Stimulated activated CD4-positive, alpha-beta T cell treated with anti-CD3 and anti-CD28 coated beads, Interleukin-15, amount 100 ng/mL, for 48 hours (primary cell): ENCODE measurements around the gene ZNF202.
A peak's percentile ranks its signal among the peaks of the same experiment; 100 is the strongest.
"Not testable (repeated sequence)": the region's sequence is repeated elsewhere in the genome, so short reads cannot be mapped to it uniquely, and the experiment has no call there.

Source experiments
- DNase-seq, 2 donors: peaks; one replicate each; pipeline ENCODE4 v3.0.0-alpha.2; 2020; ENCODE audit warnings: low read depth in 2 of 2

ZNF202 gene

GRCh38 chr11:123741159-123742030 is at the start of gene ZNF202:
TSS of gene ZNF202 (minus strand) at chr11:123741660. CDS start at chr11:123730888, 10,772 bp downstream.
- peak; percentile 85 to 87 for DNase-seq

DNA sequence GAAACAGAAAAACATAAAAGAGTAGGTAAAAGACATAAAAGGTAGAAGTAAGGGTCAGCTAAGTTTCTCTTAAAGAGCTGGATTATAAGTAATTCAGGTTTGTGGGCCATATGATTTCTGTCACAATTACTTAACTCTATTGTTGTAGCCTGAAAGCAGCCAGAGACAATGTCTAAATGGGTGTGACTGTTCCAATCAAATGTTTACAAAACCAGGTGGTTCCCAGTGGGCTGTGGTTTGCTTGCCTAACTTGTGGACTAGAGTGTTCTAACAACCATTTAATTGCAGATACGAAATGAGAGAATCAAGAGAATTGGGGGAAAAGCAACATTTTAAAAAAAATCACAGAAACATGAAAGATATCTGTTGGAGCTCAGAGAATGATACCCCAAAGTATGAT is 42.1 kb upstream of the ZNF202 start:
- DNase-seq = no peak

DNA sequence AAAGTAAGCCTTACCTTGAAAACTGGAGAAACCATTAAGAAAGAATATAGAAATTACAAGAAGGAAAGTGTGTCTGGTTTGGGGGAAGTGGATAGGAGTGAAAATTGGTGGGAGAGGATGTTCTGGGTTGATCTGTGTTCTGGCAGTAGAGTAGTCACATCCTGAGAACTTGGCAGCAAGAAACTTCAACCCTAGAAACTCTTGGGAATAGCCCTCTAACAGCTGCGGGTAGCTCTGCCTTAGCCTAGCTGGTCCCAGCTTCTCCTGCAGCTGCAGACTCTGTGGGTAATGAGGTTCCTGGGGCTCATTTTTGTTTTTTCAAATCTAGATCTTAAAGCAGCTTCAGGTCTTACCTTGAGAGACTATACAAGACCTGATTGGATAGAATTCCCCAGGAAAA is 37.1 kb upstream of the ZNF202 start:
- DNase-seq = no peak

GRCh38 chr11:123775715-123776549 is 34.5 kb upstream of the ZNF202 start:
- no peak for DNase-seq

DNA sequence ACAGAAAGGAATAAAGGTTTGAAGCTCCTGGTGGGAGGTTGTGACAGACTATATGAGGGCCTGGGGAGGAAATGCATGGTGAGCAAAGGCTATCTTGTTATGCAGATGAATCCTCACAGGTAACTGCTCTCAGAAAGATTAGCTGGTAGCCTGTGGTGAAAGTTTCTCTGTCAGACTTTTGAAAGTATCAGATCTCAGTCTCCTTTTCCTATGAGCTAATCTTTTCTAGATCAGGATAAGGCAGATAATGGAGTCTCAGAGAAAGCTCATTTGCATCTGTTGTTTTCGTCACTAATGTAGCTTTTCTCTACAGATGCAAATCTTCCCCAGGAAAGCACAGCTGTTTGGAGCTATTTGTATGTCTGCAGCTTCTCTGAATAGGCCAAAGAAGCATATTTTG is 33.8 kb upstream of the ZNF202 start:
- no peak for DNase-seq

GRCh38 chr11:123773959-123774358 is 32.5 kb upstream of the ZNF202 start:
- DNase-seq = no peak

DNA sequence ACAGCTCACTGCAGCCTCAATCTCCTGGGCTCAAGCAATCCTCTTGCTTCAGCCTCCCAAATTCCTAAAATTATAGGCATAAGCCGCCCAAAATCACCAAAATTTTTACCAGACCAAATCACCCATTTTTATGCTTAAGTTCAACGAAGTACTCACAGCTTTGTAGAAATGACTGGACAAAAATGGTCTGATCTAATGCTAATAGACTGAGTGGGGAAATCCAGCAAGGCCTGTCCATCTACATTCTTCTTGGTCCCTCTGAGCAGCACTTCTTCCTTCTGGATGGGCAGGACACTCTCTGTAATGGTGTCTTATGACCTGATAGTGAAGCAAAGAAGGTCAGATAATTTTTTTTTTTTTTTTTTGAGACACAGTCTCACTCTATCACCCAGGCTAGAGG is 31.6 kb upstream of the ZNF202 start:
- DNase-seq = no peak

- no peak for DNase-seq
These were observed 30.2 kb upstream of the ZNF202 start for GRCh38 chr11:123771664-123772063.

DNA sequence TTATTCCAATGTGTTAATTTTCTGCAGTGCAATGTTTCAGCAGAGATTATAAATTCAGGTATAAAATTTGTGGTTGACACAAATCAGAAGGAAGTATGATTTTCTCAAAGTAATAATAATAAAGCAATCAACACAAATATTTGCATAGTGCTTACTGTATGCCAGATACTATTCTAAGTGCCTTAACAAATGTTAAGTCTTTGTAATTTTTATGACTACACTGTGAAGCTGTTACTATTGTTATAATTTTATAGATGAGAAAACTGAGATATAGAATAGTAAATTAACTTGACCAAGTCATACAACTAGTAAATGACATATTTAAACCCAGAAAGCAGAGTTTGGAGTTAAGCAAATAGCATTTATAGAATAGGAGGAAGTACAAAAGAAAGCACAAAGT is 29.3 kb upstream of the ZNF202 start:
- no peak for DNase-seq

DNA sequence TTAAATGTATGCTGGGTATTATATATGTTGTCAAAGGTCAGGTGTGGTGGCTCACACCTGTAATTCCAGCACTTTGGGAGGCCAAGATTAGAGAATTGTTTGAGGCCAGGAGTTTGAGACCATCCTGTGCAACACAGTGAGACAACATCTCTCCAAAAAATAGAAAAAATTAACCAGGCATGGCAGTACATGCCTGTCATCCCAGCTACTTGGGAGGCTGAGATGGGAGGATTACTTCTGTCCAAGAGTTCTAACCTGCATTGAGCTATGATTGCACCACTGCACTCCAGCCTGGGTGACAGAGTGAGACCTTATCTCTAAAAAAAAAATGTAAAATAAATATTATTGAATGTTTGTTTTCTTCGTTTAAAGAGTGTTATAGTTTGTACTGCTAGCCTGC is 24.1 kb upstream of the ZNF202 start:
- DNase-seq = no peak

- no peak for DNase-seq
These were observed 21.0 kb upstream of the ZNF202 start for GRCh38 chr11:123762422-123762821.

DNA sequence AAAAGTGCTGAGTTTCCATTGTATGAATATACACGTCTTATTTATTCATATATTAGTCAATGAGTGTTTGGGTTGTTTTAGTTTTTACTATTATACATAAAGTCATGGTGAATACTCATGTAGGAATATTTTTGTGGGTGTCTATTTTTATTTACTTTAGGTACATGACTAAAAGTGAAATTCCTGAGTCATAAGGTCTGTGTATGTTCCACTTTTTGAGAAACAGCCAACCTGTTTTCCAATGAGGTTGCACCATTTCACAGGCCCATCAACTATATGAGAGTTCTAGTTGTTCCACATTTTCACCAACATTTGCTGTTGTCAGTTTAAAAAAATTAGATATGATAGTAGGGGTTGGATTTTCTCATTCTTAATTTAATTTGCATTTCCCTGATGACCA is 19.4 kb upstream of the ZNF202 start:
- DNase-seq = no peak

DNA sequence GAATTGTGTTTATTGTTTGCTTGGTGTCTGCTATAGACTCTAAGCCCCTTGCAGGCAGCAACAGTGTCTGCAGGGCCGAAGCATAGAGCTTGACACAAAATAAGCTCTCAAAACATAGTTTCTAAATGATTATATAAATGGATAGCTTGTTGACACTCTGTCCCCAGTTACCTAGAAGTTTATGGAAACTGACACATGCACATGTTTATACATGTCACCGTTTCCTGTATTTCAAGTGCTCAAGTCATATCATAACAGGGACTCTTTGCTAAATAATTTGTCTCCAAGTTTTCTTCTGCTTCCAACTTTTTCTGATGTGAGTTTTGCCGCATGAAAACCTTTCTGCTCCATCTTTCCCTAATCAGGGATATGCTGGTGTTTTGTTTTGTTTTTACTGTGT is 16.5 kb upstream of the ZNF202 start:
- DNase-seq = no peak

DNA sequence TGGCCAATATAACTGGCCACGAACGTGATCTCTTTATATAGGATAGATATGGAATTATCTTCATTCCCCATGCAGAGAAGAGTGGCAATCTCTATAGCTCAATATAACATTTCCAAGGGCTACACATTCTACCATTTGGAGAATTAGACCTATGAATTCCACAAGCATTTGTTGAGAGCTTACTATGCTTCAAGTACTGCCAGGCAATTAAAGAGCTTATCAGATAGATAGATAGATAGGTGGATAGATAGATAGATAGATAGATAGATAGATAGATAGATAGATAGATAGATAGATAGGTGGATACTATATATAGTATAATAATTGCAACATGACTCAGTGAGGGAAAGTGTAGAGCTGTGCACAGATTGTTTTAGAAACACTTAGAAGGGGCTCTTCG is 14.4 kb upstream of the ZNF202 start:
- no peak for DNase-seq

GRCh38 chr11:123755344-123755743 is 13.9 kb upstream of the ZNF202 start:
- no peak for DNase-seq

GRCh38 chr11:123754101-123754568 is 12.7 kb upstream of the ZNF202 start, which contains the start of gene OR6X1:
TSS of gene OR6X1 (minus strand) at chr11:123754518. CDS start at chr11:123754518, 0 bp downstream.
- DNase-seq = no peak

- no peak for DNase-seq
These were observed 11.7 kb upstream of the ZNF202 start for GRCh38 chr11:123753110-123753509.

- DNase-seq = no peak
These were observed 10.3 kb upstream of the ZNF202 start for GRCh38 chr11:123751781-123752180.

GRCh38 chr11:123748349-123748748 is 6.9 kb upstream of the ZNF202 start:
- DNase-seq = not testable (repeated sequence)

- no peak for DNase-seq
These were observed 4.4 kb upstream of the ZNF202 start for GRCh38 chr11:123745764-123746451.

DNA sequence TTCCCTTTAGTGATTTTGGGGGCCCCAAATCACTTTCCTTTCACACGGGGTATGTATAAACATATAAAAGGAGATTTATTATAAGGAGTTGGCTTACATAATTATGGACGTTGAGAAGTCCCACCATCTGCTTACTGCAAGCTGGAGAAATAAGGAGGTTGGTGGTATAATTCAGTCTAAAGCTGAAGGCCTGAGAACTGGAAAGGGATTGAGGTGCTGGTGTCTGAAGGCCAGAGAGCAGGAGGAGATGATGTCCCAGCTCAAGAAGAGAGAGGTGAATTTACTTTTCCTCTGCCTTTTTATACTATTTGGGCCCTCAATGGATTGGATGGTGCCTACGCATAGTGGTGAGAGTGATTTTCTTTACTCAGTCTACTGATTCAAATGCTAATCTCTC is 1.3 kb upstream of the ZNF202 start:
- no peak for DNase-seq
